H1 (cell line): Measurements from ENCODE around the gene SNX30. TPM values are rescaled to one million over a fixed set of nuclear protein-coding genes. Genes with fewer than 3 reads are reported as not detected.

ENCODE experiments used
- polyA plus RNA-seq, 7 experiments: library from polyadenylated mRNA; depleted of rRNA in 3 of 7; stranded (reverse) in 5 of 7; unstranded in 2 of 7; fragments of >200 nt in 5 of 7; fragments of 200-250 nt in 2 of 7; gene quantifications; 1 replicate in 5 of 7; 2 replicates in 1 of 7; 4 replicates in 1 of 7; pipeline versions ENCODE4 v1.2.1 to v1.2.3, GENCODE V29; 2011 to 2013; ENCODE audit warnings: missing spikeins in 2 of 7, mixed read lengths in 2 of 7
- total RNA-seq: library from RNA; stranded (reverse); fragmentation: NEBNext Ultra II Directional; extraction: Animal tissue kit (Norgen Biotek cat#: 25700); gene quantifications from 2 replicates; pipeline ENCODE4 v1.2.1, GENCODE V29; 2021
- TF ChIP-seq, protein P1 (sequence below), 3 experiments: IDR thresholded peaks; 1 replicate in 2 of 3; 2 replicates in 1 of 3; pipeline versions ENCODE4 v1.5.1 to v1.6.1; 2011; ENCODE audit warnings: low read length in 3 of 3, mild to moderate bottlenecking in 3 of 3, inconsistent platforms in 2 of 3, low read depth in 1 of 3, moderate library complexity in 1 of 3; ENCODE audit not compliant: insufficient read depth in 1 of 3; ENCODE audit errors: control extremely low read depth in 1 of 3

SNX30 gene
- total and polyA plus RNA-seq, 2 of the 8 experiments (the other 6 are each of a cell fraction or from before 2014, with no cell fraction given) = 4.0 to 12.2 TPM

GRCh38 chr9:112863214-112863613, 112.7 kb downstream of the SNX30 start (continued):
- TF ChIP-seq, protein P1, sequence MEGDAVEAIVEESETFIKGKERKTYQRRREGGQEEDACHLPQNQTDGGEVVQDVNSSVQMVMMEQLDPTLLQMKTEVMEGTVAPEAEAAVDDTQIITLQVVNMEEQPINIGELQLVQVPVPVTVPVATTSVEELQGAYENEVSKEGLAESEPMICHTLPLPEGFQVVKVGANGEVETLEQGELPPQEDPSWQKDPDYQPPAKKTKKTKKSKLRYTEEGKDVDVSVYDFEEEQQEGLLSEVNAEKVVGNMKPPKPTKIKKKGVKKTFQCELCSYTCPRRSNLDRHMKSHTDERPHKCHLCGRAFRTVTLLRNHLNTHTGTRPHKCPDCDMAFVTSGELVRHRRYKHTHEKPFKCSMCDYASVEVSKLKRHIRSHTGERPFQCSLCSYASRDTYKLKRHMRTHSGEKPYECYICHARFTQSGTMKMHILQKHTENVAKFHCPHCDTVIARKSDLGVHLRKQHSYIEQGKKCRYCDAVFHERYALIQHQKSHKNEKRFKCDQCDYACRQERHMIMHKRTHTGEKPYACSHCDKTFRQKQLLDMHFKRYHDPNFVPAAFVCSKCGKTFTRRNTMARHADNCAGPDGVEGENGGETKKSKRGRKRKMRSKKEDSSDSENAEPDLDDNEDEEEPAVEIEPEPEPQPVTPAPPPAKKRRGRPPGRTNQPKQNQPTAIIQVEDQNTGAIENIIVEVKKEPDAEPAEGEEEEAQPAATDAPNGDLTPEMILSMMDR (IDR thresholded peaks at IDR 0.05; ENCODE audit: control extremely low read depth in 1 of 3, insufficient read depth in 1 of 3, low read depth in 1 of 3, low read length in 3 of 3) = no peak
